Suprapubic skin (tissue), 4 donors: Measurements from ENCODE around the gene SEPTIN12.

Experiments
- CTCF ChIP-seq, 2 donors: fragments of 200-600 bp in 1 of 2; fragments of 450-650 bp in 1 of 2; sonication (generic) in 1 of 2; IDR thresholded peaks; one replicate each; pipeline ENCODE4 v1.5.1; 2016 to 2019; ENCODE audit warnings: antibody characterized with exemption in 2 of 2, mild to moderate bottlenecking in 1 of 2, moderate library complexity in 1 of 2
- EP300 ChIP-seq: sonication (generic); formaldehyde crosslinking; IDR thresholded peaks from one replicate; pipeline ENCODE4 v1.6.1; 2017; ENCODE audit warnings: antibody characterized with exemption
- POLR2A ChIP-seq, 2 donors: fragments of 450-650 bp; IDR thresholded peaks; one replicate each; pipeline ENCODE4 v1.6.1; 2017; ENCODE audit warnings: antibody characterized with exemption in 2 of 2, mild to moderate bottlenecking in 2 of 2, moderate library complexity in 2 of 2
- POLR2AphosphoS5 ChIP-seq, 3 donors: sonication (generic); formaldehyde crosslinking; IDR thresholded peaks; one replicate each; pipeline ENCODE4 v1.6.1; 2017; ENCODE audit warnings: antibody characterized with exemption in 3 of 3

GRCh38 chr16:4833584-4833983, 45.4 kb upstream of the SEPTIN12 start:
- no peak for TF ChIP-seq CTCF (IDR thresholded peaks at IDR 0.05)
- TF ChIP-seq EP300, result no peak
- TF ChIP-seq POLR2A (IDR thresholded peaks at IDR 0.05), result no peak
- TF ChIP-seq POLR2AphosphoS5 (IDR thresholded peaks at IDR 0.05), result no peak
